ENCODE results near the gene GRID1. TPM values are rescaled to one million over a fixed set of nuclear protein-coding genes. Genes with fewer than 3 reads are reported as not detected.

GRID1 gene
- 1 to 10 TPM; 2.3 to 8.5 (median 5.9) TPM for total RNA-seq

GRCh38 chr10:86366033-86366901 lies at the start of gene GRID1:
Gene GRID1, minus strand, starts transcription at chr10:86366795.
- Histone ChIP-seq H3K4me3 (peak within 1 kb of the TSS; percentile 55 to 77 (median 62)), H3K36me3 (no peaks in the 10 kb centered on the region), H3K27me3 (peaks cover 0 to 48% of the 10 kb centered on the region in 2 donors), H3K27ac (peak within 1 kb of the TSS in 1 of 2 donors; percentile 76), H3K9me3 (no peaks in the 10 kb centered on the region), H3K4me1 (peaks cover 0 to 7% of the 10 kb centered on the region in 2 donors)
- TF ChIP-seq CTCF (IDR thresholded peaks at IDR 0.05) (no peak), POLR2AphosphoS5 (IDR thresholded peaks at IDR 0.05) (no peak), POLR2A (IDR thresholded peaks at IDR 0.05) (no peak)
- intact Hi-C loops (cut with DNase I; ENCODE audit: low total_unique reads) = no loop called here
- peak in 1 of 2 donors; percentile 49 for DNase-seq (ENCODE audit: low spot score in 2 of 2)

GRCh38 chr10:86415583-86415982 lies 49.0 kb upstream of the GRID1 start:
- Histone ChIP-seq H3K27ac (no peak overlapping the region), H3K9me3 (no peaks in the 10 kb centered on the region), H3K4me1 (no peaks in the 10 kb centered on the region), H3K27me3 (no peaks in the 10 kb centered on the region), H3K36me3 (no peaks in the 10 kb centered on the region), H3K4me3 (no peak overlapping the region)
- TF ChIP-seq POLR2A (IDR thresholded peaks at IDR 0.05) = no peak
- no peak for TF ChIP-seq CTCF (IDR thresholded peaks at IDR 0.05)
- no peak for TF ChIP-seq POLR2AphosphoS5 (IDR thresholded peaks at IDR 0.05)
- no peak for DNase-seq (ENCODE audit: low spot score in 2 of 2)
- intact Hi-C loops (cut with DNase I; ENCODE audit: low total_unique reads) = no loop called here

GRCh38 chr10:86415116-86415515 lies 48.5 kb upstream of the GRID1 start:
- Histone ChIP-seq H3K4me3 (no peak overlapping the region), H3K4me1 (no peaks in the 10 kb centered on the region), H3K27ac (no peak overlapping the region), H3K27me3 (no peaks in the 10 kb centered on the region), H3K9me3 (no peaks in the 10 kb centered on the region), H3K36me3 (no peaks in the 10 kb centered on the region)
- intact Hi-C loops (cut with DNase I; ENCODE audit: low total_unique reads) = no loop called here
- TF ChIP-seq POLR2A (IDR thresholded peaks at IDR 0.05) = no peak
- DNase-seq (ENCODE audit: low spot score in 2 of 2) = no peak

GRCh38 chr10:86413046-86413728 lies 46.6 kb upstream of the GRID1 start:
- H3K4me3 ChIP-seq = no peak overlapping the region
- H3K27me3 ChIP-seq = no peaks in the 10 kb centered on the region
- intact Hi-C loops (cut with DNase I; ENCODE audit: low total_unique reads) = no loop called here
- no peak for TF ChIP-seq POLR2A (IDR thresholded peaks at IDR 0.05)
- no peak for TF ChIP-seq CTCF (IDR thresholded peaks at IDR 0.05)
- TF ChIP-seq POLR2AphosphoS5 (IDR thresholded peaks at IDR 0.05) = no peak
- H3K4me1 ChIP-seq = no peaks in the 10 kb centered on the region
- no peaks in the 10 kb centered on the region for H3K36me3 ChIP-seq
- H3K27ac ChIP-seq = no peak overlapping the region
- DNase-seq (ENCODE audit: low spot score in 2 of 2) = no peak
- H3K9me3 ChIP-seq = no peaks in the 10 kb centered on the region

GRCh38 chr10:86411852-86412560 lies 45.4 kb upstream of the GRID1 start:
- intact Hi-C loops (cut with DNase I; ENCODE audit: low total_unique reads) = no loop called here
- H3K27ac ChIP-seq = no peak overlapping the region
- no peaks in the 10 kb centered on the region for H3K36me3 ChIP-seq
- no peaks in the 10 kb centered on the region for H3K4me1 ChIP-seq
- DNase-seq (ENCODE audit: low spot score in 2 of 2) = no peak
- H3K27me3 ChIP-seq = no peaks in the 10 kb centered on the region
- no peak overlapping the region for H3K4me3 ChIP-seq
- H3K9me3 ChIP-seq = no peaks in the 10 kb centered on the region
- TF ChIP-seq CTCF (IDR thresholded peaks at IDR 0.05) (no peak), POLR2AphosphoS5 (IDR thresholded peaks at IDR 0.05) (no peak), POLR2A (IDR thresholded peaks at IDR 0.05) (no peak)

All from breast epithelium (tissue), 4 donors.